GM23338 (cell line): ENCODE results near the gene TIAM1. TPM values are rescaled to one million over a fixed set of nuclear protein-coding genes. Genes with fewer than 3 reads are reported as not detected.

Experiments
- ATAC-seq: fragments of 200-7000 bp; cut with Tn5 transposase; 3 replicates; pipeline ENCODE4 v1.9.1; 2020
- DNase-seq: peaks from one replicate; pipeline ENCODE4 v3.0.0-alpha.2; 2015; ENCODE audit warnings: low spot score
- H2AFZ ChIP-seq: fragments of 200-600 bp; sonication (generic); 2 replicates; pipeline ENCODE4 v1.8.0; 2016; ENCODE audit warnings: antibody characterized with exemption, mild to moderate bottlenecking, moderate library complexity
- H3F3A ChIP-seq: fragments of 200-600 bp; sonication (generic); replicated peaks from 2 replicates; pipeline ENCODE4 v1.8.0; 2017; ENCODE audit warnings: antibody characterized with exemption, mixed run types, low read depth
- H3K27ac ChIP-seq: fragments of 200-600 bp; sonication (generic); 2 replicates; pipeline ENCODE4 v1.6.1; 2016; ENCODE audit warnings: low read depth
- H3K27me3 ChIP-seq: fragments of 200-600 bp; sonication (generic); 2 replicates; pipeline ENCODE4 v1.8.0; 2016; ENCODE audit warnings: mild to moderate bottlenecking, mixed run types, moderate library complexity; ENCODE audit not compliant: insufficient read depth
- H3K36me3 ChIP-seq: fragments of 200-600 bp; sonication (generic); 2 replicates; pipeline ENCODE4 v1.8.0; 2016; ENCODE audit warnings: mild to moderate bottlenecking; ENCODE audit not compliant: insufficient read depth
- H3K4me1 ChIP-seq: fragments of 200-600 bp; sonication (generic); 2 replicates; pipeline ENCODE4 v1.8.0; 2016; ENCODE audit warnings: mild to moderate bottlenecking, moderate library complexity; ENCODE audit not compliant: insufficient read depth
- H3K4me2 ChIP-seq: fragments of 200-600 bp; sonication (generic); 2 replicates; pipeline ENCODE4 v1.7.1; 2017; ENCODE audit warnings: mixed run types
- H3K4me3 ChIP-seq: fragments of 200-600 bp; sonication (generic); 2 replicates; pipeline ENCODE4 v1.6.1; 2016; ENCODE audit warnings: mixed run types
- H3K79me2 ChIP-seq: fragments of 200-600 bp; sonication (generic); replicated peaks from 2 replicates; pipeline ENCODE4 v1.8.0; 2017; ENCODE audit warnings: mild to moderate bottlenecking; ENCODE audit not compliant: insufficient read depth
- H3K9me2 ChIP-seq: fragments of 200-600 bp; sonication (generic); 2 replicates; pipeline ENCODE4 v1.8.0; 2017; ENCODE audit not compliant: insufficient read depth
- H4K20me1 ChIP-seq: fragments of 200-600 bp; sonication (generic); replicated peaks from 2 replicates; pipeline ENCODE4 v1.8.0; 2017; ENCODE audit warnings: mild to moderate bottlenecking; ENCODE audit not compliant: insufficient read depth
- H3K27ac Mint-ChIP-seq: 2 replicates; pipeline ENCODE4 v1.8.0; 2020; ENCODE audit warnings: inconsistent platforms, mild to moderate bottlenecking, moderate library complexity, mixed read lengths
- H3K27me3 Mint-ChIP-seq: 3 replicates; pipeline ENCODE4 v1.8.0; 2022; ENCODE audit warnings: low read depth, mild to moderate bottlenecking, moderate library complexity, mixed read lengths, inconsistent platforms; ENCODE audit not compliant: insufficient read depth, poor library complexity
- H3K36me3 Mint-ChIP-seq: 3 replicates; pipeline ENCODE4 v1.8.0; 2021; ENCODE audit warnings: low read depth, mild to moderate bottlenecking, inconsistent platforms, moderate library complexity, mixed read lengths
- H3K4me1 Mint-ChIP-seq: 3 replicates; pipeline ENCODE4 v1.8.0; 2020; ENCODE audit warnings: mild to moderate bottlenecking, inconsistent platforms, mixed read lengths
- H3K4me3 Mint-ChIP-seq: 3 replicates; pipeline ENCODE4 v1.8.0; 2021; ENCODE audit warnings: moderate library complexity, mild to moderate bottlenecking, inconsistent platforms, mixed read lengths
- H3K9me3 Mint-ChIP-seq: 3 replicates; pipeline ENCODE4 v1.8.0; 2020; ENCODE audit warnings: moderate library complexity, mild to moderate bottlenecking, inconsistent platforms, mixed read lengths
- EZH2 ChIP-seq: fragments of 200-600 bp; sonication (generic); IDR thresholded peaks from one replicate; pipeline ENCODE4 v1.8.0; 2017; ENCODE audit warnings: antibody characterized with exemption, mild to moderate bottlenecking, low read depth; ENCODE audit not compliant: unreplicated experiment
- JUNB ChIP-seq: IDR thresholded peaks from one replicate; pipeline ENCODE4 v1.6.1; 2016; ENCODE audit warnings: antibody characterized with exemption; ENCODE audit not compliant: unreplicated experiment
- REST ChIP-seq: IDR thresholded peaks from one replicate; pipeline ENCODE4 v1.6.1; 2018; ENCODE audit warnings: antibody characterized with exemption; ENCODE audit not compliant: unreplicated experiment
- ZNF331 ChIP-seq: fragments of 250-450 bp; sonication (Bioruptor Pico); IDR thresholded peaks from 2 replicates; pipeline ENCODE4 v1.5.0; 2020; ENCODE audit warnings: low read depth, mild to moderate bottlenecking, moderate library complexity
- ZNF462 ChIP-seq: fragments of 250-450 bp; sonication (Bioruptor Pico); IDR thresholded peaks from 2 replicates; pipeline ENCODE4 v1.5.0; 2020; ENCODE audit warnings: mild to moderate bottlenecking, moderate library complexity
- polyA plus RNA-seq: library from polyadenylated mRNA; unstranded; fragments of >200 nt; fragmentation: Nextera tagmentation; extraction: Ambion mirVana; gene quantifications from 2 replicates; pipeline ENCODE4 v1.2.1, GENCODE V29; 2016
- total RNA-seq: library from RNA; depleted of rRNA; stranded (reverse); fragments of >200 nt; shearing (Covaris generic); gene quantifications from 2 replicates; pipeline ENCODE4 v1.2.3, GENCODE V29; 2014

Gene TIAM1
- total and polyA plus RNA-seq, 2 experiments from 2014 or later = 18.5 to 20.0 TPM

- TF ChIP-seq REST (no peak), ZNF462 (no peak)
Measured at GRCh38 chr21:31356440-31356839, 12.4 kb upstream of the TIAM1 start (continued).

GRCh38 chr21:31354604-31355443 is 10.8 kb upstream of the TIAM1 start:
- Mint-ChIP-seq H3K27me3 (peaks cover 3% of the 10 kb centered on the region), H3K4me1 (no peaks in the 10 kb centered on the region), H3K9me3 (no peaks in the 10 kb centered on the region; the same call in 2 of the 3 replicates), H3K36me3 (no peaks in the 10 kb centered on the region), H3K27ac (no peak overlapping the region), H3K4me3 (no peak overlapping the region)
- Histone ChIP-seq H3K4me3 (no peak overlapping the region), H4K20me1 (no peaks in the 10 kb centered on the region; the same call in 1 of the 2 replicates), H3F3A (no peaks in the 10 kb centered on the region), H3K9me2 (no peaks in the 10 kb centered on the region), H3K27me3 (no peaks in the 10 kb centered on the region), H3K36me3 (no peaks in the 10 kb centered on the region), H3K4me1 (no peaks in the 10 kb centered on the region), H2AFZ (no peak overlapping the region), H3K79me2 (no peaks in the 10 kb centered on the region), H3K27ac (no peak overlapping the region), H3K4me2 (no peak overlapping the region)
- ATAC-seq (no peak), DNase-seq (peak; percentile 25)
- no peak for TF ChIP-seq JUNB
- TF ChIP-seq EZH2 = no peak
- no peak for TF ChIP-seq ZNF331
